ENCODE data around the gene RCOR3.

Gene RCOR3

GRCh38 chr1:211335522-211336157 is 76.5 kb downstream of the RCOR3 start:
- Histone ChIP-seq H3K4me1 (peaks cover 0 to 79% (median 40%) of the 10 kb centered on the region in 4 donors), H3K4me3 (no peak overlapping the region), H3K9me3 (no peaks in the 10 kb centered on the region), H3K27me3 (no peaks in the 10 kb centered on the region), H3K36me3 (no peaks in the 10 kb centered on the region), H3K27ac (no peak overlapping the region)
- TF ChIP-seq CTCF (IDR thresholded peaks at IDR 0.05), result no peak
- intact Hi-C loops (cut with DNase I; ENCODE audit: low total_unique reads), result no loop called here
- DNase-seq, result no peak

DNA sequence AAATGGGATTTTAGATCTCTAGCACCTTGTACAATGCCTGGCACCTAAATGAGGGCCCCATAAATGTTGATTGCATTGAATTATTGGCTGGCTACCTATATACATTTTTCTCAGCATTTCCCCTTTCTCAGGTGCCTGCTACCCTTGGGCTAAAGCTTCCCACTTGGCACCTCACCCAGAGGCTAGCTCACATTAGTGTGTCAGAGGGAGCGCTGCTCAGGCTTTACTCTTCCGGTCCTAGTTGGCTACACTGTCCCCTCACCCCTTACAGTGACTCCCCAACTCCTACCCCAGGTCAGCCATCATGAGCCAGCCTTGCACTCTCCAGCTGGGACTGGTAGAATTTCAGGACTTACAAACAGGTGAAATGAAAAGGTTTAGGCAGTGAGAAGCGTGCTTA is 77.0 kb downstream of the RCOR3 start:
- no peak for TF ChIP-seq CTCF (IDR thresholded peaks at IDR 0.05)
- H3K27me3 ChIP-seq, result no peaks in the 10 kb centered on the region
- intact Hi-C loops (cut with DNase I; ENCODE audit: low total_unique reads), result no loop called here
- peaks cover 0 to 79% (median 41%) of the 10 kb centered on the region in 4 donors for H3K4me1 ChIP-seq
- no peak overlapping the region for H3K4me3 ChIP-seq
- H3K9me3 ChIP-seq, result no peaks in the 10 kb centered on the region
- no peak for DNase-seq
- no peaks in the 10 kb centered on the region for H3K36me3 ChIP-seq
- H3K27ac ChIP-seq, result no peak overlapping the region

GRCh38 chr1:211336775-211337174 is 77.6 kb downstream of the RCOR3 start:
- intact Hi-C loops (cut with DNase I; ENCODE audit: low total_unique reads), result no loop called here
- H3K9me3 ChIP-seq, result no peaks in the 10 kb centered on the region
- H3K27ac ChIP-seq, result no peak overlapping the region
- no peak overlapping the region for H3K4me3 ChIP-seq
- DNase-seq, result no peak
- TF ChIP-seq CTCF (IDR thresholded peaks at IDR 0.05), result no peak
- no peaks in the 10 kb centered on the region for H3K36me3 ChIP-seq
- peaks cover 0 to 76% (median 36%) of the 10 kb centered on the region in 4 donors for H3K4me1 ChIP-seq
- H3K27me3 ChIP-seq, result no peaks in the 10 kb centered on the region

DNA sequence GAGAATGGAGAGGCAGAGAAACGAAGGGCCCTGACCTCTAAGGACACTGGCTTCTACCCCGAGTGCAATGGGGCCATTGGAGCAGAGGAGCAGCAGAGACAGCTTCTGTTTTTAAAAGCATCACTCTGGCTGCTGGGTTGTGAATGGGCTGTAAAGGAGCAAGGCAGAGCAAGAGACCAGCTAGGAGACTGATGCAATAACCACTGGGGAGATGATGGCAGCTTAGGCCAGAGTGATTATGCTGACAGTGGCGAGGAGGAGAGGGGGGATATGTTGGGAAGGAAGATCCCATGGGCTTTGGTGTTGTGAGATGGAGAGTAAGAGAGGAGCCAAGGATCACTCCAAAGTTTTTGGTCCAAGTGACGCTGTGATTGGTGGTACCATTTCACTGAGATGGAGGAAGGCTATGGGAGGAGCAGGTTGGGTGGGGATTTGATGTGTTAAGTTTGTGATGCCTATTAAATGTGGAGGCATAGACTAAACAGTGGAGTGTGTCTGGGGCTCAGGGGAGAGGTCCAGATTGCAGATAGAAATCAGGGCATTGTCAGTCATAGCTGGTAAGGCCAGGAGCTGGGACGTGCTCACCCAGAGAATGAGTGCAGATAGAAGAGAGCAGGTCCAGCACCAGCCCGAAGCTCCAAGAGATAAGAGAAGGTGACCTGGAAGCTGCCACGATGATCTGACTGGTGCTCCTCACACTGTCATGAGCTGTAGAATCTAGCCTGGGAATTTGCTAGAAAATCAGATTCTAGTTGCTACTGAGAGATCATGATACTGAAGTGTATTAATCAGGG is 78.5 kb downstream of the RCOR3 start:
- Histone ChIP-seq H3K36me3 (no peaks in the 10 kb centered on the region), H3K4me1 (peaks cover 0 to 67% (median 27%) of the 10 kb centered on the region in 4 donors), H3K4me3 (no peak overlapping the region), H3K27ac (no peak overlapping the region), H3K27me3 (no peaks in the 10 kb centered on the region), H3K9me3 (no peaks in the 10 kb centered on the region)
- DNase-seq, result no peak
- intact Hi-C loops (cut with DNase I; ENCODE audit: low total_unique reads), result no loop called here
- no peak for TF ChIP-seq CTCF (IDR thresholded peaks at IDR 0.05)

DNA sequence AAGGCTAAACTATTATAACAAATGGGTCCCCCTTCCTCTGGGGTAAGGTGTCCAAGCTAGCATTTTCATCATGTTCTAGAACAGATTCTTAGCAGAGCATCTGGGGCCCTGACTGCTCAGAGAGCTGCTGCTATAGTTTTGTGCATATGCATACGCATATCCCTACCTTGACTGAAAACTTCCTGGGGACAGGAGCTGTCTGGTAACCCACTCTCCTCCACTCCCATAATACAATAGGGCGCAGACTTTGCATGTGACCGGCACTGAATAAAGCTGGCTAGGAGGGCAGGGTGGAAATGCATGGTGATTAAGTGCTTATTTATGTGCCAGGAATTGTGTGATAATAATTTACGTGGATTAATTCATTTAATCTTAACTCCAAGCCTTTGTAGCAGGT is 79.1 kb downstream of the RCOR3 start:
- Histone ChIP-seq H3K4me3 (no peak overlapping the region), H3K36me3 (no peaks in the 10 kb centered on the region), H3K9me3 (no peaks in the 10 kb centered on the region), H3K27me3 (no peaks in the 10 kb centered on the region), H3K4me1 (peaks cover 0 to 63% (median 26%) of the 10 kb centered on the region in 4 donors), H3K27ac (no peak overlapping the region)
- intact Hi-C loops (cut with DNase I; ENCODE audit: low total_unique reads), result no loop called here
- no peak for DNase-seq
- no peak for TF ChIP-seq CTCF (IDR thresholded peaks at IDR 0.05)
